Liver (tissue), 9 donors: Measurements from ENCODE around the gene RRP15. TPM values are rescaled to one million over a fixed set of nuclear protein-coding genes. Genes with fewer than 3 reads are reported as not detected.

Source experiments
- DNase-seq: peaks from one replicate; pipeline ENCODE4 v3.0.0-alpha.2; 2017; ENCODE audit warnings: low spot score
- H3K27ac ChIP-seq, 2 donors: one replicate each; pipeline ENCODE4 v1.7.0; 2013; ENCODE audit warnings: inconsistent platforms in 2 of 2, low read length in 2 of 2, control low read depth in 1 of 2, low read depth in 1 of 2, mild to moderate bottlenecking in 1 of 2
- H3K27me3 ChIP-seq, 4 donors: one replicate each; pipeline versions ENCODE4 v1.6.1 to v1.7.0; 2013; ENCODE audit warnings: low read length in 3 of 4, inconsistent platforms in 1 of 4, mild to moderate bottlenecking in 1 of 4, moderate library complexity in 1 of 4; ENCODE audit not compliant: control insufficient read depth in 4 of 4, insufficient read depth in 4 of 4
- H3K36me3 ChIP-seq, 4 donors: one replicate each; pipeline versions ENCODE4 v1.6.1 to v1.7.0; 2013; ENCODE audit warnings: low read length in 3 of 4, mild to moderate bottlenecking in 3 of 4, low read depth in 1 of 4, moderate library complexity in 1 of 4; ENCODE audit not compliant: control insufficient read depth in 4 of 4, insufficient read depth in 3 of 4
- H3K4me1 ChIP-seq, 4 donors: one replicate each; pipeline versions ENCODE4 v1.6.1 to v1.7.0; 2013; ENCODE audit warnings: low read length in 3 of 4, mild to moderate bottlenecking in 3 of 4, moderate library complexity in 1 of 4; ENCODE audit not compliant: control insufficient read depth in 4 of 4, insufficient read depth in 4 of 4
- H3K4me3 ChIP-seq, 3 donors: one replicate each; pipeline versions ENCODE4 v1.6.1 to v1.7.0; 2013; ENCODE audit warnings: low read length in 3 of 3, control low read depth in 1 of 3, low read depth in 1 of 3, mild to moderate bottlenecking in 1 of 3
- H3K9ac ChIP-seq, 2 donors: one replicate each; pipeline ENCODE4 v1.7.0; 2013; ENCODE audit warnings: low read length in 2 of 2, mild to moderate bottlenecking in 2 of 2, moderate library complexity in 2 of 2, control low read depth in 1 of 2, low read depth in 1 of 2
- H3K9me3 ChIP-seq, 4 donors: one replicate each; pipeline versions ENCODE4 v1.6.1 to v1.7.0; 2013; ENCODE audit warnings: low read length in 3 of 4; ENCODE audit not compliant: control insufficient read depth in 4 of 4
- EGR1 ChIP-seq, 2 donors: IDR thresholded peaks; 2 replicates each; pipeline ENCODE4 v1.6.1; 2016 to 2018; ENCODE audit warnings: antibody characterized with exemption in 2 of 2, low read depth in 2 of 2
- FOXA1 ChIP-seq: IDR thresholded peaks from 2 replicates; pipeline ENCODE4 v1.6.1; 2016; ENCODE audit warnings: antibody characterized with exemption
- FOXA2 ChIP-seq: IDR thresholded peaks from 2 replicates; pipeline ENCODE4 v1.6.1; 2016; ENCODE audit warnings: antibody characterized with exemption
- GABPA ChIP-seq, 2 donors: IDR thresholded peaks in 1 of 2; conservative IDR thresholded peaks in 1 of 2; 2 replicates each; pipeline ENCODE4 v1.6.1; 2016; ENCODE audit warnings: antibody characterized with exemption in 2 of 2, mild to moderate bottlenecking in 1 of 2, moderate library complexity in 1 of 2
- HNF4A ChIP-seq, 2 donors: conservative IDR thresholded peaks; 2 replicates each; pipeline ENCODE4 v1.6.1; 2016; ENCODE audit warnings: antibody characterized with exemption in 2 of 2, mild to moderate bottlenecking in 2 of 2
- HNF4G ChIP-seq: IDR thresholded peaks from 2 replicates; pipeline ENCODE4 v1.6.1; 2016; ENCODE audit warnings: antibody characterized with exemption
- JUND ChIP-seq, 2 donors: IDR thresholded peaks; 2 replicates each; pipeline ENCODE4 v1.6.1; 2016; ENCODE audit warnings: antibody characterized with exemption in 2 of 2
- NR2F2 ChIP-seq: IDR thresholded peaks from 2 replicates; pipeline ENCODE4 v1.6.1; 2016; ENCODE audit warnings: antibody characterized with exemption
- RAD21 ChIP-seq, 2 donors: IDR thresholded peaks; 2 replicates each; pipeline ENCODE4 v1.6.1; 2016; ENCODE audit warnings: antibody characterized with exemption in 2 of 2, mild to moderate bottlenecking in 2 of 2
- RXRA ChIP-seq, 2 donors: IDR thresholded peaks; 2 replicates each; pipeline ENCODE4 v1.6.1; 2017 to 2018; ENCODE audit warnings: antibody characterized with exemption in 2 of 2, mild to moderate bottlenecking in 1 of 2
- TAF1 ChIP-seq: conservative IDR thresholded peaks from 2 replicates; pipeline ENCODE4 v1.6.1; 2016; ENCODE audit warnings: antibody characterized with exemption, mild to moderate bottlenecking
- WGBS: extraction: QIAGEN DNeasy Blood & Tissue Kit; methylation state at CpG from one replicate; pipeline ENCODE4 v1.1.7; 2013; 5-methylcytosine and 5-hydroxymethylcytosine counted together
- polyA plus RNA-seq, 2 donors: library from polyadenylated mRNA; stranded (reverse) in 1 of 2; unstranded in 1 of 2; fragments of 200-250 nt in 1 of 2; fragments of >200 nt in 1 of 2; fragmentation: Nextera tagmentation in 1 of 2; extraction: Ambion mirVana in 1 of 2; gene quantifications; one replicate each; pipeline versions ENCODE4 v1.2.1 to v1.2.3, GENCODE V29; 2013 to 2015
- total RNA-seq, 2 donors: library from RNA; depleted of rRNA; stranded (reverse); fragments of >200 nt; gene quantifications; one replicate each; pipeline ENCODE4 v1.2.3, GENCODE V29; 2014
- TF ChIP-seq, protein P1 (sequence below): IDR thresholded peaks from 2 replicates; pipeline ENCODE4 v1.6.1; 2016; ENCODE audit warnings: antibody characterized with exemption
- TF ChIP-seq, protein P2 (sequence below): IDR thresholded peaks from 2 replicates; pipeline ENCODE4 v1.6.1; 2016; ENCODE audit warnings: antibody characterized with exemption
- TF ChIP-seq, protein P3 (sequence below): fragments of 150-350 bp; IDR thresholded peaks from 2 replicates; pipeline ENCODE4 v1.5.1; 2017; ENCODE audit warnings: improper control_type of control experiment, low read depth, low read length; ENCODE audit not compliant: missing input control
- TF ChIP-seq, protein P4 (sequence below): IDR thresholded peaks from 2 replicates; pipeline ENCODE4 v1.6.1; 2016; ENCODE audit warnings: antibody characterized with exemption
- donor health status: healthy.
- donor health status: healthy.
- donor health status: healthy.
- donor health status: healthy.
- donor health status: healthy.

The RRP15 gene
- total and polyA plus RNA-seq, 4 donors, result 2.4 to 9.2 (median 5.2) TPM

DNA sequence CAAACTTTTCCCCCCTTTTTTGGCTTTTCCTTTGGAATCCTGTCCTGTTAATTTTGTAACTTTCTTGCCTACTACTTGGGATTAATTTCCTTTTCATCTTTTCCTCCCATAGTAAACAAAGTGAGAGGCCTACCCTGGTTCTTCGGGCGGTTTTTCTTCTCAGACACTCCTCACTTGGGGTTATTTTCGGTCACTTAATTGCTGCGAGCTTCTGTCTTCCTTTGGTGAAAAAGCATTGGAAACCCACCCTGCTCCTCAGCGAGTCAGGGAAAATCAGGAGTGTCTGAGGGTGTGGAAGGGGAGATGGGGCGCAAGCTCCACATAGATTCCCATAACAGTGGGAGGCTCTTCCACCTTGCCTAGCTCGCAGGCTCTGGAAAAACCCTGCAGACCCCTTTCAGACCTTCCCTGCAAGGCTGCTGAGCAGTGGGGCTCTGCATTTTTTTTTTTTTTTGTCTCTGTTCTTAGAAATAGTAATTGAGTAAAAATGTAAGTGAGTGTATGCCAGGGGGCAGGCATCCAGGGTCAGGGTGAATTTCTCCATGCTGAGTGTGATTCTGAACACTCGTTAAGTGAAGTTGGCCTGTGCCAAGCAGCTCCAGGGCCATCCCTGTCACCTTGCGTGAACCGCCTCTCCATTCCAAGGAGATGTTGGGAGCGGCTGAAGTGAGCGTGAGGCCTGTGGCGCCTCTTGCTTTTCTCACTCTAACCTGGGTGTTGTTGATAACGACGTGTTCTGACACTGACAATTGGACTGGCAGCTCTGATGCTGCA, 80.3 kb downstream of the RRP15 start:
- Histone ChIP-seq H3K36me3 (no peaks in the 10 kb centered on the region), H3K4me3 (no peak overlapping the region), H3K9me3 (no peaks in the 10 kb centered on the region), H3K27me3 (no peaks in the 10 kb centered on the region), H3K9ac (no peak overlapping the region), H3K27ac (no peak overlapping the region), H3K4me1 (peaks cover 0 to 2% (median under 1%) of the 10 kb centered on the region in 4 donors)
- no peak for TF ChIP-seq JUND (IDR thresholded peaks at IDR 0.05)
- TF ChIP-seq EGR1 (IDR thresholded peaks at IDR 0.05; ENCODE audit: low read depth in 2 of 2), result no peak
- TF ChIP-seq FOXA2, result no peak
- no peak for TF ChIP-seq HNF4A (conservative IDR thresholded peaks at IDR 0.05)
- TF ChIP-seq, protein P1, sequence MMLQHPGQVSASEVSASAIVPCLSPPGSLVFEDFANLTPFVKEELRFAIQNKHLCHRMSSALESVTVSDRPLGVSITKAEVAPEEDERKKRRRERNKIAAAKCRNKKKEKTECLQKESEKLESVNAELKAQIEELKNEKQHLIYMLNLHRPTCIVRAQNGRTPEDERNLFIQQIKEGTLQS, result no peak
- TF ChIP-seq, protein P2, sequence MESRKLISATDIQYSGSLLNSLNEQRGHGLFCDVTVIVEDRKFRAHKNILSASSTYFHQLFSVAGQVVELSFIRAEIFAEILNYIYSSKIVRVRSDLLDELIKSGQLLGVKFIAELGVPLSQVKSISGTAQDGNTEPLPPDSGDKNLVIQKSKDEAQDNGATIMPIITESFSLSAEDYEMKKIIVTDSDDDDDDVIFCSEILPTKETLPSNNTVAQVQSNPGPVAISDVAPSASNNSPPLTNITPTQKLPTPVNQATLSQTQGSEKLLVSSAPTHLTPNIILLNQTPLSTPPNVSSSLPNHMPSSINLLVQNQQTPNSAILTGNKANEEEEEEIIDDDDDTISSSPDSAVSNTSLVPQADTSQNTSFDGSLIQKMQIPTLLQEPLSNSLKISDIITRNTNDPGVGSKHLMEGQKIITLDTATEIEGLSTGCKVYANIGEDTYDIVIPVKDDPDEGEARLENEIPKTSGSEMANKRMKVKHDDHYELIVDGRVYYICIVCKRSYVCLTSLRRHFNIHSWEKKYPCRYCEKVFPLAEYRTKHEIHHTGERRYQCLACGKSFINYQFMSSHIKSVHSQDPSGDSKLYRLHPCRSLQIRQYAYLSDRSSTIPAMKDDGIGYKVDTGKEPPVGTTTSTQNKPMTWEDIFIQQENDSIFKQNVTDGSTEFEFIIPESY, result no peak
- no peak for TF ChIP-seq GABPA (IDR thresholded peaks at IDR 0.05 in 1 of 2, conservative IDR thresholded peaks at IDR 0.05 in 1 of 2)
- TF ChIP-seq FOXA1, result no peak
- TF ChIP-seq TAF1, result no peak
- no peak for TF ChIP-seq RAD21 (IDR thresholded peaks at IDR 0.05)
- TF ChIP-seq, protein P3, sequence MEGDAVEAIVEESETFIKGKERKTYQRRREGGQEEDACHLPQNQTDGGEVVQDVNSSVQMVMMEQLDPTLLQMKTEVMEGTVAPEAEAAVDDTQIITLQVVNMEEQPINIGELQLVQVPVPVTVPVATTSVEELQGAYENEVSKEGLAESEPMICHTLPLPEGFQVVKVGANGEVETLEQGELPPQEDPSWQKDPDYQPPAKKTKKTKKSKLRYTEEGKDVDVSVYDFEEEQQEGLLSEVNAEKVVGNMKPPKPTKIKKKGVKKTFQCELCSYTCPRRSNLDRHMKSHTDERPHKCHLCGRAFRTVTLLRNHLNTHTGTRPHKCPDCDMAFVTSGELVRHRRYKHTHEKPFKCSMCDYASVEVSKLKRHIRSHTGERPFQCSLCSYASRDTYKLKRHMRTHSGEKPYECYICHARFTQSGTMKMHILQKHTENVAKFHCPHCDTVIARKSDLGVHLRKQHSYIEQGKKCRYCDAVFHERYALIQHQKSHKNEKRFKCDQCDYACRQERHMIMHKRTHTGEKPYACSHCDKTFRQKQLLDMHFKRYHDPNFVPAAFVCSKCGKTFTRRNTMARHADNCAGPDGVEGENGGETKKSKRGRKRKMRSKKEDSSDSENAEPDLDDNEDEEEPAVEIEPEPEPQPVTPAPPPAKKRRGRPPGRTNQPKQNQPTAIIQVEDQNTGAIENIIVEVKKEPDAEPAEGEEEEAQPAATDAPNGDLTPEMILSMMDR, result no peak
- no peak for TF ChIP-seq RXRA (IDR thresholded peaks at IDR 0.05)
- TF ChIP-seq, protein P4, sequence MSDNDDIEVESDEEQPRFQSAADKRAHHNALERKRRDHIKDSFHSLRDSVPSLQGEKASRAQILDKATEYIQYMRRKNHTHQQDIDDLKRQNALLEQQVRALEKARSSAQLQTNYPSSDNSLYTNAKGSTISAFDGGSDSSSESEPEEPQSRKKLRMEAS, result no peak
- no peak for TF ChIP-seq NR2F2
- no peak for TF ChIP-seq HNF4G
- WGBS, result 90% methylated on average over 15 of the region's 15 CpGs
- DNase-seq, result no peak

DNA sequence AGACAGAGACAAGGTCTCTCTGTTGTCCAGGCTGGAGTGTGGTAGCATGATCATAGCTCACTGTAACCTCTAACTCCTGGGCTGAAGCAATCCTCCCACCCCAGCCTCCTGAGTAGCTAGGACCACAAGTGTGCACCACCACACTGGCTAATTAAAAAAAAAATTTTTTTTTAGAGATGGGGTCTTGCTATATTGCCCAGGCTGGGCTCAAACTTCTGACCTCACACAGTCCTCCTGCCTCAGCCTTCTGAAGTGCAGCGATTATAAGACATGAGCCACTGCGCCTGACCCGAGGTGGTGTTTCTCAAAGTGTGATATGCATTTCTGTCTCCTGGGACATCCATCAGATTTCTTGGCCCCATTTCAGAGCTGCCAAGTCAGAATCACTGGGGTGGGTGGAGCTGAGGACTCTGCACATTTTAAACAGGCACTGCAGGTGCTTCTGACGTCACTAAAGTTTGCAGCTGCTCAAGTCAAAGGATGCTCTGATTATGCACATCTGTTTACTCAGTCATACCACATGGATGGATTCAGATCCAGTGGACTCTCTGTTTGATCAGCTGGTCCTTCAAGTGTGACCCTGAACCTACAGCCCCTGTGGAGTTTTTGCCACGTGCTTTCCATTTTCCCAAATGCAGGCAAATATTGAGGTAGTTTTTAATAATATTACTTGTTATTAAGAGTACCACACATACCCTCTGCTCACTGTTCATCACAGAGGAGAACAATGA, 81.4 kb downstream of the RRP15 start:
- Histone ChIP-seq H3K36me3 (no peaks in the 10 kb centered on the region), H3K27ac (no peak overlapping the region), H3K4me3 (no peak overlapping the region), H3K9me3 (no peaks in the 10 kb centered on the region), H3K4me1 (peaks cover 0 to 2% (median under 1%) of the 10 kb centered on the region in 4 donors), H3K9ac (no peak overlapping the region), H3K27me3 (no peaks in the 10 kb centered on the region)
- no peak for TF ChIP-seq HNF4A (conservative IDR thresholded peaks at IDR 0.05)
- no peak for TF ChIP-seq NR2F2
- TF ChIP-seq FOXA1, result no peak
- TF ChIP-seq, protein P4, result no peak
- TF ChIP-seq RAD21 (IDR thresholded peaks at IDR 0.05), result no peak
- WGBS, result 81% methylated on average over 5 of the region's 5 CpGs
- no peak for DNase-seq
